ENCODE results near the gene UBXN4.

Gene UBXN4

GRCh38 chr2:135745545-135745944 is 3.9 kb downstream of the UBXN4 start:
- no peak for TF ChIP-seq CTCF (IDR thresholded peaks at IDR 0.05; ENCODE audit: low read depth, low read length)
- Histone ChIP-seq H3K9me3 (ENCODE audit: severe bottlenecking) (no peaks in the 10 kb centered on the region), H3K4me3 (ENCODE audit: low read depth, low read length) (no peak overlapping the region), H3K27me3 (ENCODE audit: insufficient read depth, low read depth, severe bottlenecking) (no peaks in the 10 kb centered on the region), H3K27ac (no peak overlapping the region), H3K36me3 (peaks cover 44% of the 10 kb centered on the region)
- DNase-seq: no peak

GRCh38 chr2:135755573-135755972 is 13.9 kb downstream of the UBXN4 start:
- TF ChIP-seq CTCF (IDR thresholded peaks at IDR 0.05; ENCODE audit: low read depth, low read length): no peak
- Histone ChIP-seq H3K36me3 (peaks cover 91% of the 10 kb centered on the region), H3K27ac (no peak overlapping the region), H3K9me3 (ENCODE audit: severe bottlenecking) (peaks cover 6% of the 10 kb centered on the region), H3K27me3 (ENCODE audit: insufficient read depth, low read depth, severe bottlenecking) (no peaks in the 10 kb centered on the region), H3K4me3 (ENCODE audit: low read depth, low read length) (no peak overlapping the region)
- no peak for DNase-seq

- no peak for DNase-seq
- Histone ChIP-seq H3K4me3 (ENCODE audit: low read depth, low read length) (no peak overlapping the region), H3K9me3 (ENCODE audit: severe bottlenecking) (peaks cover 6% of the 10 kb centered on the region), H3K27ac (no peak overlapping the region), H3K36me3 (peaks cover 92% of the 10 kb centered on the region), H3K27me3 (ENCODE audit: insufficient read depth, low read depth, severe bottlenecking) (no peaks in the 10 kb centered on the region)
- no peak for TF ChIP-seq CTCF (IDR thresholded peaks at IDR 0.05; ENCODE audit: low read depth, low read length)
Observed at GRCh38 chr2:135756692-135757091, 15.0 kb downstream of the UBXN4 start.

GRCh38 chr2:135762022-135762421 is 20.4 kb downstream of the UBXN4 start:
- peaks cover 87% of the 10 kb centered on the region for H3K36me3 ChIP-seq

GRCh38 chr2:135762530-135762929 is 20.9 kb downstream of the UBXN4 start:
- Histone ChIP-seq H3K36me3 (peaks cover 87% of the 10 kb centered on the region), H3K27me3 (ENCODE audit: insufficient read depth, low read depth, severe bottlenecking) (no peaks in the 10 kb centered on the region)
- no peak for TF ChIP-seq CTCF (IDR thresholded peaks at IDR 0.05; ENCODE audit: low read depth, low read length)

More at GRCh38 chr2:135762022-135762421, 20.4 kb downstream of the UBXN4 start:
- TF ChIP-seq CTCF (IDR thresholded peaks at IDR 0.05; ENCODE audit: low read depth, low read length): no peak
- H3K9me3 ChIP-seq (ENCODE audit: severe bottlenecking): peaks cover under 1% of the 10 kb centered on the region
- no peak overlapping the region; the same call in 1 of the 2 replicates for H3K27ac ChIP-seq
- DNase-seq: no peak
- no peaks in the 10 kb centered on the region for H3K27me3 ChIP-seq (ENCODE audit: insufficient read depth, low read depth, severe bottlenecking)
- no peak overlapping the region for H3K4me3 ChIP-seq (ENCODE audit: low read depth, low read length)

GRCh38 chr2:135768863-135769262 is 27.2 kb downstream of the UBXN4 start:
- H3K27ac ChIP-seq: no peak overlapping the region
- H3K4me3 ChIP-seq (ENCODE audit: low read depth, low read length): no peak overlapping the region
- no peaks in the 10 kb centered on the region for H3K9me3 ChIP-seq (ENCODE audit: severe bottlenecking)
- H3K27me3 ChIP-seq (ENCODE audit: insufficient read depth, low read depth, severe bottlenecking): no peaks in the 10 kb centered on the region
- peaks cover 94% of the 10 kb centered on the region for H3K36me3 ChIP-seq
- TF ChIP-seq CTCF (IDR thresholded peaks at IDR 0.05; ENCODE audit: low read depth, low read length): no peak
- no peak for DNase-seq

More at GRCh38 chr2:135762530-135762929, 20.9 kb downstream of the UBXN4 start:
- H3K27ac ChIP-seq: no peak overlapping the region; the same call in 1 of the 2 replicates
- H3K9me3 ChIP-seq (ENCODE audit: severe bottlenecking): no peaks in the 10 kb centered on the region
- no peak overlapping the region for H3K4me3 ChIP-seq (ENCODE audit: low read depth, low read length)
- DNase-seq: no peak
